GM23338 (cell line): ENCODE data around the gene MTRFR. TPM values are rescaled to one million over a fixed set of nuclear protein-coding genes. Genes with fewer than 3 reads are reported as not detected.

Experiments
- ATAC-seq: fragments of 200-7000 bp; cut with Tn5 transposase; 3 replicates; pipeline ENCODE4 v1.9.1; 2020
- DNase-seq: peaks from one replicate; pipeline ENCODE4 v3.0.0-alpha.2; 2015; ENCODE audit warnings: low spot score
- H2AFZ ChIP-seq: fragments of 200-600 bp; sonication (generic); 2 replicates; pipeline ENCODE4 v1.8.0; 2016; ENCODE audit warnings: antibody characterized with exemption, mild to moderate bottlenecking, moderate library complexity
- H3F3A ChIP-seq: fragments of 200-600 bp; sonication (generic); replicated peaks from 2 replicates; pipeline ENCODE4 v1.8.0; 2017; ENCODE audit warnings: antibody characterized with exemption, mixed run types, low read depth
- H3K27ac ChIP-seq: fragments of 200-600 bp; sonication (generic); 2 replicates; pipeline ENCODE4 v1.6.1; 2016; ENCODE audit warnings: low read depth
- H3K27me3 ChIP-seq: fragments of 200-600 bp; sonication (generic); 2 replicates; pipeline ENCODE4 v1.8.0; 2016; ENCODE audit warnings: mild to moderate bottlenecking, mixed run types, moderate library complexity; ENCODE audit not compliant: insufficient read depth
- H3K36me3 ChIP-seq: fragments of 200-600 bp; sonication (generic); 2 replicates; pipeline ENCODE4 v1.8.0; 2016; ENCODE audit warnings: mild to moderate bottlenecking; ENCODE audit not compliant: insufficient read depth
- H3K4me1 ChIP-seq: fragments of 200-600 bp; sonication (generic); 2 replicates; pipeline ENCODE4 v1.8.0; 2016; ENCODE audit warnings: mild to moderate bottlenecking, moderate library complexity; ENCODE audit not compliant: insufficient read depth
- H3K4me2 ChIP-seq: fragments of 200-600 bp; sonication (generic); 2 replicates; pipeline ENCODE4 v1.7.1; 2017; ENCODE audit warnings: mixed run types
- H3K4me3 ChIP-seq: fragments of 200-600 bp; sonication (generic); 2 replicates; pipeline ENCODE4 v1.6.1; 2016; ENCODE audit warnings: mixed run types
- H3K79me2 ChIP-seq: fragments of 200-600 bp; sonication (generic); replicated peaks from 2 replicates; pipeline ENCODE4 v1.8.0; 2017; ENCODE audit warnings: mild to moderate bottlenecking; ENCODE audit not compliant: insufficient read depth
- H3K9me2 ChIP-seq: fragments of 200-600 bp; sonication (generic); 2 replicates; pipeline ENCODE4 v1.8.0; 2017; ENCODE audit not compliant: insufficient read depth
- H4K20me1 ChIP-seq: fragments of 200-600 bp; sonication (generic); replicated peaks from 2 replicates; pipeline ENCODE4 v1.8.0; 2017; ENCODE audit warnings: mild to moderate bottlenecking; ENCODE audit not compliant: insufficient read depth
- H3K27ac Mint-ChIP-seq: 2 replicates; pipeline ENCODE4 v1.8.0; 2020; ENCODE audit warnings: inconsistent platforms, mild to moderate bottlenecking, moderate library complexity, mixed read lengths
- H3K27me3 Mint-ChIP-seq: 3 replicates; pipeline ENCODE4 v1.8.0; 2022; ENCODE audit warnings: low read depth, mild to moderate bottlenecking, moderate library complexity, mixed read lengths, inconsistent platforms; ENCODE audit not compliant: insufficient read depth, poor library complexity
- H3K36me3 Mint-ChIP-seq: 3 replicates; pipeline ENCODE4 v1.8.0; 2021; ENCODE audit warnings: low read depth, mild to moderate bottlenecking, inconsistent platforms, moderate library complexity, mixed read lengths
- H3K4me1 Mint-ChIP-seq: 3 replicates; pipeline ENCODE4 v1.8.0; 2020; ENCODE audit warnings: mild to moderate bottlenecking, inconsistent platforms, mixed read lengths
- H3K4me3 Mint-ChIP-seq: 3 replicates; pipeline ENCODE4 v1.8.0; 2021; ENCODE audit warnings: moderate library complexity, mild to moderate bottlenecking, inconsistent platforms, mixed read lengths
- H3K9me3 Mint-ChIP-seq: 3 replicates; pipeline ENCODE4 v1.8.0; 2020; ENCODE audit warnings: moderate library complexity, mild to moderate bottlenecking, inconsistent platforms, mixed read lengths
- CREB1 ChIP-seq: fragments of 250-450 bp; sonication (Bioruptor Pico); IDR thresholded peaks from 2 replicates; pipeline ENCODE4 v1.5.0; 2020; ENCODE audit warnings: low read depth, mild to moderate bottlenecking, moderate library complexity
- CTCF ChIP-seq, 2 experiments: fragments of 200-600 bp in 1 of 2; sonication (generic) in 1 of 2; conservative IDR thresholded peaks; 2 replicates each; pipeline versions ENCODE4 v1.5.1 to v1.6.1; 2016 to 2017; ENCODE audit warnings: antibody characterized with exemption in 2 of 2, low read depth in 2 of 2, mild to moderate bottlenecking in 2 of 2, moderate library complexity in 1 of 2
- EZH2phosphoT487 ChIP-seq: fragments of 200-600 bp; sonication (generic); IDR thresholded peaks from one replicate; pipeline ENCODE4 v1.8.1; 2018; ENCODE audit warnings: antibody characterized with exemption; ENCODE audit not compliant: unreplicated experiment
- JUNB ChIP-seq: IDR thresholded peaks from one replicate; pipeline ENCODE4 v1.6.1; 2016; ENCODE audit warnings: antibody characterized with exemption; ENCODE audit not compliant: unreplicated experiment
- POLR2AphosphoS5 ChIP-seq: IDR thresholded peaks from 2 replicates; pipeline ENCODE4 v1.6.1; 2016; ENCODE audit warnings: antibody characterized with exemption, low read depth
- REST ChIP-seq: IDR thresholded peaks from one replicate; pipeline ENCODE4 v1.6.1; 2018; ENCODE audit warnings: antibody characterized with exemption; ENCODE audit not compliant: unreplicated experiment
- STAT1 ChIP-seq: IDR thresholded peaks from one replicate; pipeline ENCODE4 v1.6.1; 2016; ENCODE audit warnings: antibody characterized with exemption; ENCODE audit not compliant: unreplicated experiment
- ZNF114 ChIP-seq: fragments of 250-450 bp; sonication (Bioruptor Pico); IDR thresholded peaks from 2 replicates; pipeline ENCODE4 v1.5.0; 2020; ENCODE audit warnings: mild to moderate bottlenecking, moderate library complexity
- ZNF331 ChIP-seq: fragments of 250-450 bp; sonication (Bioruptor Pico); IDR thresholded peaks from 2 replicates; pipeline ENCODE4 v1.5.0; 2020; ENCODE audit warnings: low read depth, mild to moderate bottlenecking, moderate library complexity
- polyA plus RNA-seq: library from polyadenylated mRNA; unstranded; fragments of >200 nt; fragmentation: Nextera tagmentation; extraction: Ambion mirVana; gene quantifications from 2 replicates; pipeline ENCODE4 v1.2.1, GENCODE V29; 2016
- total RNA-seq: library from RNA; depleted of rRNA; stranded (reverse); fragments of >200 nt; shearing (Covaris generic); gene quantifications from 2 replicates; pipeline ENCODE4 v1.2.3, GENCODE V29; 2014

MTRFR gene
- total and polyA plus RNA-seq, 2 experiments from 2014 or later: 14.8 to 38.4 TPM

GRCh38 chr12:123269395-123269892 lies 36.2 kb downstream of the MTRFR start:
- Histone ChIP-seq H3K4me2 (peak overlapping the region; percentile 98), H3K4me3 (peak overlapping the region; percentile 78), H3K27ac (peak overlapping the region; percentile 91), H3K27me3 (no peaks in the 10 kb centered on the region), H3K4me1 (peaks cover 18% of the 10 kb centered on the region), H3K36me3 (no peaks in the 10 kb centered on the region), H3F3A (0 out of 2 replicates have a peak, but pooled peaks cover 10% of the 10 kb centered on the region), H2AFZ (no peak overlapping the region), H3K9me2 (no peaks in the 10 kb centered on the region), H4K20me1 (peaks cover 11% of the 10 kb centered on the region), H3K79me2 (peaks cover 51% of the 10 kb centered on the region)
- H3K36me3 Mint-ChIP-seq: peaks cover 32% of the 10 kb centered on the region
- H3K4me3 Mint-ChIP-seq: peak overlapping the region; percentile 98
- peaks cover 41% of the 10 kb centered on the region for H3K4me1 Mint-ChIP-seq
- 0 out of 3 replicates have a peak, but pooled peaks cover 4% of the 10 kb centered on the region for H3K9me3 Mint-ChIP-seq
- H3K27ac Mint-ChIP-seq: peak overlapping the region; percentile 96
- DNase-seq (peak; percentile 90), ATAC-seq (peak; percentile 66)
- TF ChIP-seq CREB1 (CRISPR knock-in tag): no peak
- peak; percentile 11 to 21; a peak in 1 of 4 replicates for TF ChIP-seq CTCF (conservative IDR thresholded peaks at IDR 0.05; ENCODE audit: low read depth in 2 of 2)
- TF ChIP-seq POLR2AphosphoS5: no peak; the same call in 1 of the 2 replicates
- no peak for TF ChIP-seq REST
- TF ChIP-seq ZNF331 (CRISPR knock-in tag): no peak
- TF ChIP-seq EZH2phosphoT487: no peak
- TF ChIP-seq STAT1: no peak
- peaks cover 22% of the 10 kb centered on the region for H3K27me3 Mint-ChIP-seq

- Histone ChIP-seq H3K4me3 (peak overlapping the region; percentile 78), H3K27me3 (no peaks in the 10 kb centered on the region), H3F3A (0 out of 2 replicates have a peak, but pooled peaks cover 10% of the 10 kb centered on the region), H3K27ac (peak overlapping the region; percentile 91), H3K9me2 (no peaks in the 10 kb centered on the region), H4K20me1 (peaks cover 11% of the 10 kb centered on the region), H3K79me2 (peaks cover 51% of the 10 kb centered on the region), H3K4me1 (peaks cover 18% of the 10 kb centered on the region), H3K36me3 (no peaks in the 10 kb centered on the region), H3K4me2 (peak overlapping the region; percentile 98), H2AFZ (peak overlapping the region; percentile 32; the same call in 1 of the 2 replicates)
- peaks cover 22% of the 10 kb centered on the region for H3K27me3 Mint-ChIP-seq
- H3K4me1 Mint-ChIP-seq: peaks cover 37% of the 10 kb centered on the region
- H3K9me3 Mint-ChIP-seq: peaks cover 4% of the 10 kb centered on the region; the same call in 1 of the 3 replicates
- peaks cover 28% of the 10 kb centered on the region for H3K36me3 Mint-ChIP-seq
- DNase-seq (no peak), ATAC-seq (no peak; the same call in 1 of the 3 replicates)
- peak overlapping the region; percentile 96 for H3K27ac Mint-ChIP-seq
- peak overlapping the region; percentile 98 for H3K4me3 Mint-ChIP-seq
- TF ChIP-seq CTCF (conservative IDR thresholded peaks at IDR 0.05; ENCODE audit: low read depth in 2 of 2) (no peak), ZNF114 (CRISPR knock-in tag) (no peak), JUNB (no peak), CREB1 (CRISPR knock-in tag) (no peak)
Observed at GRCh38 chr12:123269896-123270213, 36.6 kb downstream of the MTRFR start.
